CD14-positive monocyte (primary cell): ENCODE measurements around the gene NAA60. TPM values are rescaled to one million over a fixed set of nuclear protein-coding genes. Genes with fewer than 3 reads are reported as not detected.

Experiments used
- DNase-seq, 3 donors: peaks; one replicate each; pipeline ENCODE4 v3.0.0-alpha.2; 2011 to 2022
- H2AFZ ChIP-seq: 2 replicates; pipeline ENCODE4 v1.6.0; 2012; ENCODE audit warnings: mild to moderate bottlenecking, low read depth, low read length, inconsistent platforms; ENCODE audit not compliant: insufficient read depth, poor library complexity, severe bottlenecking
- H3K27ac ChIP-seq, 2 donors: 1 replicate in 1 of 2; 2 replicates in 1 of 2; pipeline ENCODE4 v1.5.1; 2012 to 2013; ENCODE audit warnings: low read length in 2 of 2, control low read depth in 1 of 2, inconsistent platforms in 1 of 2, low read depth in 1 of 2, mild to moderate bottlenecking in 1 of 2
- H3K27me3 ChIP-seq, 2 donors: one replicate each; pipeline versions ENCODE4 v1.6.0 to v1.6.1; 2011 to 2013; ENCODE audit warnings: low read length in 2 of 2; ENCODE audit not compliant: control insufficient read depth in 2 of 2, insufficient read depth in 2 of 2
- H3K36me3 ChIP-seq, 2 donors: replicated peaks in 1 of 2; 1 replicate in 1 of 2; 2 replicates in 1 of 2; pipeline versions ENCODE4 v1.5.1 to v1.6.1; 2012 to 2013; ENCODE audit warnings: low read length in 2 of 2, control low read depth in 1 of 2, inconsistent platforms in 1 of 2, mild to moderate bottlenecking in 1 of 2; ENCODE audit not compliant: insufficient read depth in 2 of 2, control insufficient read depth in 1 of 2
- H3K4me1 ChIP-seq, 2 donors: 1 replicate in 1 of 2; 2 replicates in 1 of 2; pipeline versions ENCODE4 v1.5.1 to v1.6.1; 2012 to 2013; ENCODE audit warnings: low read length in 2 of 2, control low read depth in 1 of 2, inconsistent platforms in 1 of 2, mild to moderate bottlenecking in 1 of 2, moderate library complexity in 1 of 2; ENCODE audit not compliant: insufficient read depth in 2 of 2, control insufficient read depth in 1 of 2
- H3K4me2 ChIP-seq: replicated peaks from 2 replicates; pipeline ENCODE3; 2012; ENCODE audit warnings: low read length, moderate library complexity, mild to moderate bottlenecking; ENCODE audit not compliant: poor library complexity, severe bottlenecking; ENCODE audit errors: extremely low read depth
- H3K4me3 ChIP-seq, 3 experiments: fragments of 200-600 bp in 1 of 3; sonication (generic) in 1 of 3; replicated peaks in 1 of 3; 1 replicate in 2 of 3; 2 replicates in 1 of 3; pipeline ENCODE4 v1.5.1; 2011 to 2013; ENCODE audit warnings: low read length in 3 of 3, mild to moderate bottlenecking in 3 of 3, control low read depth in 2 of 3, low read depth in 2 of 3, inconsistent platforms in 1 of 3, moderate library complexity in 1 of 3
- H3K79me2 ChIP-seq: 2 replicates; pipeline ENCODE4 v1.6.0; 2012; ENCODE audit warnings: mild to moderate bottlenecking, control low read depth, inconsistent platforms, low read length, moderate library complexity; ENCODE audit not compliant: insufficient read depth
- H3K9ac ChIP-seq: 2 replicates; pipeline ENCODE4 v1.6.0; 2017; ENCODE audit warnings: low read length, mild to moderate bottlenecking; ENCODE audit not compliant: insufficient read depth, poor library complexity, severe bottlenecking
- H3K9me3 ChIP-seq, 2 donors: replicated peaks in 1 of 2; 1 replicate in 1 of 2; 2 replicates in 1 of 2; pipeline versions ENCODE4 v1.5.1 to v1.6.1; 2012 to 2013; ENCODE audit warnings: low read length in 2 of 2, control low read depth in 1 of 2; ENCODE audit not compliant: control insufficient read depth in 1 of 2, insufficient read depth in 1 of 2
- H4K20me1 ChIP-seq: 2 replicates; pipeline ENCODE4 v1.6.0; 2012; ENCODE audit warnings: mild to moderate bottlenecking, low read length, control low read depth, moderate library complexity; ENCODE audit not compliant: insufficient read depth
- H3K27ac Mint-ChIP-seq, 7 donors: one replicate each; pipeline ENCODE4 v1.8.0; 2020; ENCODE audit warnings: mild to moderate bottlenecking in 7 of 7, mixed read lengths in 7 of 7, moderate library complexity in 6 of 7, inconsistent platforms in 2 of 7
- H3K27me3 Mint-ChIP-seq, 3 donors: one replicate each; pipeline ENCODE4 v1.8.0; 2021 to 2022; ENCODE audit warnings: low read depth in 3 of 3, mild to moderate bottlenecking in 3 of 3, mixed read lengths in 3 of 3, moderate library complexity in 3 of 3, inconsistent platforms in 1 of 3
- H3K36me3 Mint-ChIP-seq, 2 donors: one replicate each; pipeline ENCODE4 v1.8.0; 2020; ENCODE audit warnings: mixed read lengths in 2 of 2, inconsistent platforms in 1 of 2, mild to moderate bottlenecking in 1 of 2
- H3K4me1 Mint-ChIP-seq: one replicate; pipeline ENCODE4 v1.8.0; 2020; ENCODE audit warnings: mild to moderate bottlenecking, mixed read lengths
- H3K4me3 Mint-ChIP-seq, 2 donors: one replicate each; pipeline ENCODE4 v1.8.0; 2020; ENCODE audit warnings: mild to moderate bottlenecking in 2 of 2, mixed read lengths in 2 of 2, moderate library complexity in 1 of 2
- H3K9me3 Mint-ChIP-seq, 7 donors: one replicate each; pipeline ENCODE4 v1.8.0; 2020 to 2022; ENCODE audit warnings: mixed read lengths in 7 of 7, mild to moderate bottlenecking in 6 of 7, moderate library complexity in 6 of 7, inconsistent platforms in 2 of 7
- WGBS: methylation state at CpG from one replicate; pipeline ENCODE4 v1.1.5; 2013; ENCODE audit warnings: missing lambda C conversion rate; ENCODE audit not compliant: insufficient coverage; 5-methylcytosine and 5-hydroxymethylcytosine counted together
- intact Hi-C, 2 donors: fragments of 100-400 bp; cut with micrococcal nuclease; formaldehyde crosslinking; loops; one replicate each; pipeline versions ENCODE4 v1.15.0 to v1.15.1; 2023
- polyA plus RNA-seq, 3 donors: library from polyadenylated mRNA; depleted of rRNA in 1 of 3; unstranded in 2 of 3; stranded (reverse) in 1 of 3; fragments of 300-500 nt in 2 of 3; fragments of >200 nt in 1 of 3; fragmentation: Illumina TruSeq in 2 of 3; gene quantifications; 1 replicate in 2 of 3; 2 replicates in 1 of 3; pipeline ENCODE4 v1.2.3, GENCODE V29; 2012 to 2021
- TF ChIP-seq, protein P1 (sequence below): fragments of 200-600 bp; IDR thresholded peaks from one replicate; pipeline ENCODE4 v1.8.0; 2022; ENCODE audit warnings: antibody characterized with exemption, mild to moderate bottlenecking

The NAA60 gene
- polyA plus RNA-seq, 3 donors, result 19.5 to 48.8 (median 29.7) TPM

DNA sequence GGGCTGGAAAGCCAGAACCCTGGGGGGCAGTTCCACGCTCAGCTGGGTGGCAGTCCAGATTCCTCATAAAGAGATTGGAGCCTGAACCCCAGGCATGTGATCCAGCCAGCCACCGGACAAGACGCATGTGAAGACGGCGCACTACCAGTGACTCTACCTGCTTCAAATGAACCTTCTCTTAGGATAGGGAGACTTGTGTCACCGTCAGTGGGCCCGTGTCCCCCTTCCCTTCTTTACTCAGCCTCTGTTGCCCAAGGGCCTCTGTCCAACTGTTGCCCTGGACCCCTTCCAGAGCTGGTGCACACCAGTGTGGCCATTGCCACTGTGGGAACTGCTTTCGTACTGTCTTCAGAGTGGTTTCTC lies 75.5 kb downstream of the NAA60 start:
- Histone ChIP-seq H3K27ac (no peak overlapping the region), H3K79me2 (no peaks in the 10 kb centered on the region), H3K4me3 (no peak overlapping the region), H2AFZ (no peak overlapping the region), H3K4me2 (no peak overlapping the region), H3K9me3 (no peaks in the 10 kb centered on the region), H4K20me1 (no peaks in the 10 kb centered on the region), H3K27me3 (no peaks in the 10 kb centered on the region), H3K9ac (no peak overlapping the region), H3K4me1 (no peaks in the 10 kb centered on the region), H3K36me3 (peaks cover 4 to 18% of the 10 kb centered on the region in 2 donors)
- DNase-seq, result no peak
- Mint-ChIP-seq H3K36me3 (peaks cover 27 to 34% of the 10 kb centered on the region in 2 donors), H3K27ac (peak overlapping the region in 2 of 7 donors; percentile 27 to 28), H3K9me3 (no peaks in the 10 kb centered on the region), H3K27me3 (no peaks in the 10 kb centered on the region), H3K4me1 (no peaks in the 10 kb centered on the region), H3K4me3 (no peak overlapping the region)
- intact Hi-C loops, result no loop called here
- 100% methylated on average over 3 of the region's 8 CpGs for WGBS
- TF ChIP-seq, protein P1, sequence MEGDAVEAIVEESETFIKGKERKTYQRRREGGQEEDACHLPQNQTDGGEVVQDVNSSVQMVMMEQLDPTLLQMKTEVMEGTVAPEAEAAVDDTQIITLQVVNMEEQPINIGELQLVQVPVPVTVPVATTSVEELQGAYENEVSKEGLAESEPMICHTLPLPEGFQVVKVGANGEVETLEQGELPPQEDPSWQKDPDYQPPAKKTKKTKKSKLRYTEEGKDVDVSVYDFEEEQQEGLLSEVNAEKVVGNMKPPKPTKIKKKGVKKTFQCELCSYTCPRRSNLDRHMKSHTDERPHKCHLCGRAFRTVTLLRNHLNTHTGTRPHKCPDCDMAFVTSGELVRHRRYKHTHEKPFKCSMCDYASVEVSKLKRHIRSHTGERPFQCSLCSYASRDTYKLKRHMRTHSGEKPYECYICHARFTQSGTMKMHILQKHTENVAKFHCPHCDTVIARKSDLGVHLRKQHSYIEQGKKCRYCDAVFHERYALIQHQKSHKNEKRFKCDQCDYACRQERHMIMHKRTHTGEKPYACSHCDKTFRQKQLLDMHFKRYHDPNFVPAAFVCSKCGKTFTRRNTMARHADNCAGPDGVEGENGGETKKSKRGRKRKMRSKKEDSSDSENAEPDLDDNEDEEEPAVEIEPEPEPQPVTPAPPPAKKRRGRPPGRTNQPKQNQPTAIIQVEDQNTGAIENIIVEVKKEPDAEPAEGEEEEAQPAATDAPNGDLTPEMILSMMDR, result no peak

DNA sequence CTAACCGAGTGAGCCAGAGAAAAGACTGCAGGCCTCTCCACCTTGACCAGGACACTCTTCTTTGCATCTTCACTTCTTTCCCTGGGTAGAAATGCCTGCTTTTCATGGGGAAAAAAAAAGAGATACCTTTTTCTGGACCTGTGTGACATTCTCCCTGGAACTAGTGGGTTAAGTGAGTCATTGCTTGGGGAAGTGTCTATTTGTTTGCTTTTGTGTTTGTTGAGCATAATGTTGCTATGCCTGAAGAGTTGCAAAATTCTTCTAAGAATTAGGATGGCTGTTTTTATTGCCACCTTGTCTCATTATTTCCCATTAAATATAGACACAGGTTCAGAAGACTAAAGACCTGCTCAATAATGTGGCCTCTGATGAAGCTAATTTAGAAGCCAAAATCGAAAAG lies 76.1 kb downstream of the NAA60 start:
- Histone ChIP-seq H3K27me3 (no peaks in the 10 kb centered on the region), H2AFZ (no peak overlapping the region), H3K4me3 (no peak overlapping the region), H3K4me1 (no peaks in the 10 kb centered on the region), H3K4me2 (no peak overlapping the region), H3K79me2 (no peaks in the 10 kb centered on the region), H4K20me1 (no peaks in the 10 kb centered on the region), H3K9ac (no peak overlapping the region), H3K9me3 (no peaks in the 10 kb centered on the region), H3K27ac (no peak overlapping the region), H3K36me3 (peaks cover 4 to 12% of the 10 kb centered on the region in 2 donors)
- TF ChIP-seq, protein P1, result no peak
- WGBS, result 100% methylated on average over 2 of the region's 2 CpGs
- H3K36me3 Mint-ChIP-seq, result peaks cover 27 to 34% of the 10 kb centered on the region in 2 donors
- no peaks in the 10 kb centered on the region for H3K27me3 Mint-ChIP-seq
- intact Hi-C loops, result no loop called here
- peak overlapping the region in 1 of 7 donors; percentile 50 for H3K27ac Mint-ChIP-seq
- no peaks in the 10 kb centered on the region for H3K9me3 Mint-ChIP-seq
- no peak for DNase-seq
- H3K4me1 Mint-ChIP-seq, result no peaks in the 10 kb centered on the region
- H3K4me3 Mint-ChIP-seq, result no peak overlapping the region
